GM12891 (cell line): ENCODE results near the gene ATXN1.

Experiments used
- PAX5 ChIP-seq: IDR thresholded peaks from 2 replicates; pipeline ENCODE4 v1.6.1; 2011; ENCODE audit warnings: low read length, moderate library complexity, mild to moderate bottlenecking; ENCODE audit not compliant: insufficient read depth, severe bottlenecking
- POLR2A ChIP-seq: IDR thresholded peaks from 2 replicates; pipeline ENCODE4 v1.6.1; 2011; ENCODE audit warnings: low read depth, low read length, control low read depth
- POLR2AphosphoS5 ChIP-seq: IDR thresholded peaks from 2 replicates; pipeline ENCODE4 v1.6.1; 2011; ENCODE audit warnings: low read depth, low read length, control low read depth
- SPI1 ChIP-seq: IDR thresholded peaks from 2 replicates; pipeline ENCODE4 v1.6.1; 2011; ENCODE audit warnings: low read depth, low read length, control low read depth
- TAF1 ChIP-seq: IDR thresholded peaks from 2 replicates; pipeline ENCODE4 v1.6.1; 2011; ENCODE audit warnings: low read depth, low read length, control low read depth

GRCh38 chr6:16727996-16728395 is 33.3 kb downstream of the ATXN1 start:
- TF ChIP-seq TAF1 (no peak), POLR2AphosphoS5 (no peak), POLR2A (no peak), PAX5 (no peak), SPI1 (no peak)
